GM12892 (cell line): Measurements from ENCODE around the gene RAP1GAP2.

ENCODE experiments used
- POLR2A ChIP-seq: IDR thresholded peaks from 2 replicates; pipeline ENCODE4 v1.6.1; 2011; ENCODE audit warnings: low read depth, low read length, control low read depth
- POLR2AphosphoS5 ChIP-seq: IDR thresholded peaks from 2 replicates; pipeline ENCODE4 v1.6.1; 2011; ENCODE audit warnings: low read depth, low read length, control low read depth

- TF ChIP-seq POLR2AphosphoS5 (no peak), POLR2A (no peak)
Observed at GRCh38 chr17:2945299-2945698, 149.1 kb downstream of the RAP1GAP2 start.
